Activated naive CD8-positive, alpha-beta T cell treated with anti-CD3 and anti-CD28 coated beads, Interleukin-2, amount 50 U/mL, for 24 hours (primary cell): ENCODE measurements around the gene CARNS1.
"Not testable (repeated sequence)": the region's sequence is repeated elsewhere in the genome, so short reads cannot be mapped to it uniquely, and the experiment has no call there.

Experiments
- ATAC-seq: fragments of 150-1000 bp; cut with Tn5 transposase; one replicate; pipeline ENCODE4 v1.10.0; 2021
- DNase-seq: peaks from one replicate; pipeline ENCODE4 v3.0.0; 2021
- H3K27ac Mint-ChIP-seq: one replicate; pipeline ENCODE4 v1.8.0; 2021; ENCODE audit warnings: mild to moderate bottlenecking, mixed read lengths
- H3K27me3 Mint-ChIP-seq: one replicate; pipeline ENCODE4 v1.8.0; 2021; ENCODE audit warnings: mixed read lengths
- H3K36me3 Mint-ChIP-seq: one replicate; pipeline ENCODE4 v1.8.0; 2021; ENCODE audit warnings: low read depth, mixed read lengths
- H3K4me1 Mint-ChIP-seq: one replicate; pipeline ENCODE4 v1.8.0; 2021; ENCODE audit warnings: mixed read lengths
- H3K4me3 Mint-ChIP-seq: one replicate; pipeline ENCODE4 v1.8.0; 2021; ENCODE audit warnings: mild to moderate bottlenecking, moderate library complexity, mixed read lengths
- H3K9me3 Mint-ChIP-seq: one replicate; pipeline ENCODE4 v1.8.0; 2021; ENCODE audit warnings: mixed read lengths

The CARNS1 gene

GRCh38 chr11:67398661-67399563, 16.6 kb upstream of the CARNS1 start:
- H3K9me3 Mint-ChIP-seq, result no peaks in the 10 kb centered on the region
- peaks cover 30% of the 10 kb centered on the region for H3K36me3 Mint-ChIP-seq
- no peak for ATAC-seq
- H3K4me1 Mint-ChIP-seq, result peaks cover 44% of the 10 kb centered on the region
- peak overlapping the region; percentile 4 for H3K4me3 Mint-ChIP-seq
- peak overlapping the region; percentile 42 for H3K27ac Mint-ChIP-seq
- no peaks in the 10 kb centered on the region for H3K27me3 Mint-ChIP-seq
- DNase-seq, result no peak

GRCh38 chr11:67400251-67400941, 15.1 kb upstream of the CARNS1 start:
- Mint-ChIP-seq H3K27ac (peak overlapping the region; percentile 75), H3K9me3 (no peaks in the 10 kb centered on the region), H3K36me3 (peaks cover 30% of the 10 kb centered on the region), H3K4me3 (peak overlapping the region; percentile 88), H3K4me1 (peaks cover 50% of the 10 kb centered on the region), H3K27me3 (no peaks in the 10 kb centered on the region)
- DNase-seq (no peak), ATAC-seq (no peak)

DNA sequence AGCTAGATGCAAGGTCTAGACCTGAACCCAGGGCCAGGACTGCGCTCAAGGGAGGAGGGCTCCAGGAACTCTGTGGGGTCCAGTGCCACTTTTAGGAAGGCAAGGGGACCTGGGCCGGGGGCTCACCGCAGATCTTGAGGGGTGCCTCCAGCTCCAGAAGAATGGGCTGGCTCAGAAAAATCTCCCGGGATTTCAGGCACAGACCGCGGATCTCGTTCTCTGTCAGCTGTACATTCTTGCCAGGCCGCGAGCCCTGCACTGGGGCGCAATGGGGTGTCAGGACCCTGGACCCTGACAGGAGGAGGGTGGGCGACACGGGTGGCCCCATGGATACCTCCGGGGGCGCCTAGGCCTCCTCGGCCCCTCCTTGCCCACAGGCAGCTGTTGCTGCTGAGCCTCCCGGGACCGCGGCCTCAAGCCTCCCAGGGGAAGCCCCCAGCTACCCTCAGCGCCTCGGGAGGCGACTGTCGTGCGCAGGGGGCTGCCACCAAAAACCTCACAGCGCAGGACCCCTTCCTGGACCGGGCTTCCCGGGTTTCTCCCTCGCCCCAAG, 14.5 kb upstream of the CARNS1 start:
- DNase-seq, result peak; percentile 40
- no peaks in the 10 kb centered on the region for H3K27me3 Mint-ChIP-seq
- H3K36me3 Mint-ChIP-seq, result peaks cover 31% of the 10 kb centered on the region
- no peaks in the 10 kb centered on the region for H3K9me3 Mint-ChIP-seq
- peak; percentile 7 for ATAC-seq
- peak overlapping the region; percentile 75 for H3K27ac Mint-ChIP-seq
- peaks cover 55% of the 10 kb centered on the region for H3K4me1 Mint-ChIP-seq
- H3K4me3 Mint-ChIP-seq, result peak overlapping the region; percentile 88

GRCh38 chr11:67401495-67402191, 13.8 kb upstream of the CARNS1 start, which contains the start of gene PPP1CA:
TSS of gene PPP1CA (minus strand) at chr11:67401858. CDS start at chr11:67401782, 76 bp downstream.
- Mint-ChIP-seq H3K27ac (peak within 1 kb of the TSS; percentile 87), H3K36me3 (peaks cover 32% of the 10 kb centered on the region), H3K4me3 (peak within 1 kb of the TSS; percentile 88), H3K4me1 (peaks cover 61% of the 10 kb centered on the region), H3K27me3 (no peaks in the 10 kb centered on the region), H3K9me3 (no peaks in the 10 kb centered on the region)
- peak; percentile 64 for ATAC-seq
- DNase-seq, result peak; percentile 92

DNA sequence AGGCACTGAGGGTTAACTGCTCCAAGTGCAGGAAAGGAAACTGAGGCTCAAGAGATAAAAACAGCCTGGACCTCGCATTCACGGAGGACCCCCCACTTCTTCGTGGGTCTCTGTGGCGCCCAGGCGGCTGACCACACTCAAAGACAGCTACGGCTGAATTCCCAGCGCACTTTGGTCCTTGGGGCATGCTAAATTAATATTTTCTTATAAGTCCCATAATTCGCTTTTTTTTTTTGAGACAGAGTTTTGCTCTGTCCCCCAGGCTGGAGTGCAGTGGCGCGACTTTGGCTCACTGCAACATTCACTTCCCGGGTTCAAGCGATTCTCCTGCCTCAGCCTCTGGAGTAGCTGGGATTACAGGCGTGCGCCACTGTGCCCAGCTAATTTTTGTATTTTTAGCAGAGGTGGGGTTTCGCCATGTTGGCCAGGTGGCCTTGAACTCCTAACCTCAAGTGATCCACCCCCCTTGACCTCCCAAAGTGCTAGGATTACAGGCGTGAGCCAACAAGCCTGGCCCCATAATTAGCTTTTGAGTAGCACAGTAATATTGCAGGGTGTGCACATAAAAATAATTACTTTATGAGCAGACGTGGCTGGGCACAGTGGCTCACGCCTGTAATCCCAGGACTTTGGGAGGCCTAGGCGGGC, 13.2 kb upstream of the CARNS1 start:
- Mint-ChIP-seq H3K36me3 (peaks cover 35% of the 10 kb centered on the region), H3K4me3 (peak overlapping the region; percentile 88), H3K4me1 (peaks cover 63% of the 10 kb centered on the region), H3K27ac (peak overlapping the region; percentile 87)
- H3K27me3 Mint-ChIP-seq, DNase-seq, H3K9me3 Mint-ChIP-seq, ATAC-seq: not testable (repeated sequence)

DNA sequence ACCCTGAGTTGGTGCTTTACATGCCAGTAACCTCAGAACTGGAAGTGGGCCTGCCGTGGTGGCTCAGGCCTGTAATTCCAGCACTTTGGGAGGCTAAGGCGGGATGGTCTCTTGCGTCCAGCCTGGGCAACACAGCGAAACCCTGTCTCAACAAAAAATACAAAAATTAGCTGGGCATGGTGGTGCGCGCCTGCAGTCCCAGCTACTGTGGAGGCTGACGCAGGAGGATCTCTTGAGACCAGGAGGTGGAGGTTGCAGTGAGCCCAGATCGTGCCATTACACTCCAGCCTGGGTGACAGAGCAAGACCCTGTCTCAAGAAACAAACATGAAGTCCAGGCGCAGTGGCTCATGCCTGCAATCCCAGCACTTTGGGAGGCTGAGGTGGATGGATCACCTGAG, 12.4 kb upstream of the CARNS1 start:
- H3K9me3 Mint-ChIP-seq, DNase-seq, ATAC-seq, H3K27me3 Mint-ChIP-seq: not testable (repeated sequence)
- peaks cover 65% of the 10 kb centered on the region for H3K4me1 Mint-ChIP-seq
- H3K36me3 Mint-ChIP-seq, result peaks cover 32% of the 10 kb centered on the region
- H3K4me3 Mint-ChIP-seq, result peak overlapping the region; percentile 88
- peak overlapping the region; percentile 87 for H3K27ac Mint-ChIP-seq

DNA sequence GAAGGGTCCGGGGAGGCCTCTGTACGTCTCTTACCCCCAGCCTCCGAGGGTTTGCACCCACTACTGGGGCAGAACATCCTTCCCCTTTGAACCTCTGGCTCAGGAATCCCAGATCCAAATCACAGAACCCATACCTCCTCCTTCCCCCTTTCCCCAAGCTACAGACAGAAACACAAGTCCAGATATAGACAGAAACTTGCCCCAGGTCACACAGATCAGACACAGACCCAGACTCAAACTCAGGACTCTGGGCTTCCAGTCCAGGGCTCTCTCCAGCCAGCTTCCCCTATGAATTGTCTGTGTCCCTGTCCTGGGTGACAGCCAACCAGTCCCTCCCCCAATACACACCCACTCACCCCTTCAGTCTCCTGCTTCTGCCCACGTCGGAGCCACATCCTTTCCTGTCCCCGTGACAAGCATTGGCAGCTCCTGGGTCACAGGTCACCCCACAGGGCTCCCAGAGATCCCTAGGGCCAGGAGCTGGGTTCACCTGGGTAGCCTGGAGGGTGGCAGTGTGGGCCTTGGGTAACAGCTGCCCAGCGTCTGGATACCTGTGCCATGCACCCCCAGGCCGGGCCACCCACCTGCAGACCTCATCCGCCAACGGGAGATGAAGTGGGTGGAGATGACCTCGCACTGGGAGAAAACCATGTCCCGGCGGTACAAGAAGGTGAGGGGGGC, 10.8 kb upstream of the CARNS1 start:
- Mint-ChIP-seq H3K9me3 (no peaks in the 10 kb centered on the region), H3K27ac (peak overlapping the region; percentile 87), H3K4me3 (peak overlapping the region; percentile 88), H3K27me3 (no peaks in the 10 kb centered on the region), H3K36me3 (peaks cover 27% of the 10 kb centered on the region), H3K4me1 (peaks cover 67% of the 10 kb centered on the region)
- ATAC-seq (no peak), DNase-seq (peak; percentile 63)

GRCh38 chr11:67405196-67405567, 10.3 kb upstream of the CARNS1 start:
- peaks cover 27% of the 10 kb centered on the region for H3K36me3 Mint-ChIP-seq
- H3K27ac Mint-ChIP-seq, result peak overlapping the region; percentile 87
- no peaks in the 10 kb centered on the region for H3K9me3 Mint-ChIP-seq
- no peaks in the 10 kb centered on the region for H3K27me3 Mint-ChIP-seq
- H3K4me3 Mint-ChIP-seq, result peak overlapping the region; percentile 88
- peak; percentile 46 for DNase-seq
- ATAC-seq, result no peak
- peaks cover 68% of the 10 kb centered on the region for H3K4me1 Mint-ChIP-seq

DNA sequence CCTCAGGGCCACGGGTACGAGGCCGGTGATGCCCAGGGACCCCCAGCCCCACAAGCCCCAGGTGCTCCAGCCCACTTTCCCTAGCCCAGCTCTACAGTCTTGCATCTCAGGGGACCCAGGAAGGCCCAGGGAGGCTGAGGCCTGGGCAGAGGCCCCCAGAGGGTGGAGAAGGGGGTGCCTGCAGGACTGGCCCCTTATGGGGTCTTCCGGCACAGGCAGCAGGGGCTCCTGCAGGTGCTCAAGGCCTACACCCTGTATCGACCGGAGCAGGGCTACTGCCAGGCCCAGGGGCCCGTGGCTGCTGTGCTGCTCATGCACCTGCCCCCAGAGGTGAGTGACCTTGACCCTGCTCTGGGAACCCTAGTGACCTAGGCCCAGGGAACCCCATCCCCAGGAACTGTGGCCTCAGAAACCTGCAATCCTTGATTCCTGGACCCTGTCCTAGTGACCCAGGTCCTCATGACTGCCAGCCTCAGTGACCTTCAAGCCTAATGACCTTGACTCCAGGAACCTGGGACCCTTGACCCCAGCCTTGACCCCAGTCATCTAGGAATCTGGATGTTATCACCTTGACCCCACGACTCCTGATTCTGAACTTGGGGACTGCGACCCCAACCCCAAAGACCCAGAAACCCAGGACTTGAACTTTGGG, 9.7 kb upstream of the CARNS1 start:
- Mint-ChIP-seq H3K27ac (peak overlapping the region; percentile 87), H3K4me1 (peaks cover 69% of the 10 kb centered on the region), H3K9me3 (no peaks in the 10 kb centered on the region), H3K36me3 (peaks cover 22% of the 10 kb centered on the region), H3K27me3 (no peaks in the 10 kb centered on the region), H3K4me3 (peak overlapping the region; percentile 88)
- ATAC-seq (no peak), DNase-seq (no peak)

DNA sequence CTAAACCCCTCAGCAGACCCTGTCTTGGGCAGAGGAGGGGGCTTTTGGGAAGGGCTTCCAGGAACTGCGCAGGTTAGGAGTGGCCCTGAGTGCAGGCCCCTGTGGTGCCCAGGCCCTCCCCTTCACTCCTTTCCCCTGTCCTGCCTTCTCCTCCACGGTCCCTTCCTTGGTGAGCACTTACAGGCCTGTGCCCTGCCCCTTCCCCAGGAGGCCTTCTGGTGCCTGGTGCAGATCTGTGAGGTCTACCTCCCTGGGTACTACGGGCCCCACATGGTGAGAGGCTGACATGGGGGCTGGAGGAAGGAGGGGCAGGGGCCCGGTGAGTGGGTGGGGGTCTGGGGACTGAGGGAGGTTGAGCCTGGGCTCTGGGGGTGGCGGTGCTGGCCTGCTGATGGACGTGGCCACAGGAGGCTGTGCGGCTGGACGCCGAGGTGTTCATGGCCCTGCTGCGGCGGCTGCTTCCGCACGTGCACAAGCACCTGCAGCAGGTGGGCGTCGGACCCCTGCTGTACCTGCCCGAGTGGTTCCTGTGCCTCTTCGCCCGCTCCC, 9.0 kb upstream of the CARNS1 start:
- H3K4me1 Mint-ChIP-seq, result peaks cover 76% of the 10 kb centered on the region
- DNase-seq, result peak; percentile 20
- H3K9me3 Mint-ChIP-seq, result no peaks in the 10 kb centered on the region
- ATAC-seq, result no peak
- peak overlapping the region; percentile 88 for H3K4me3 Mint-ChIP-seq
- peak overlapping the region; percentile 87 for H3K27ac Mint-ChIP-seq
- H3K36me3 Mint-ChIP-seq, result peaks cover 22% of the 10 kb centered on the region
- no peaks in the 10 kb centered on the region for H3K27me3 Mint-ChIP-seq

GRCh38 chr11:67406969-67407687, 8.3 kb upstream of the CARNS1 start:
- H3K4me3 Mint-ChIP-seq, result peak overlapping the region; percentile 88
- H3K27me3 Mint-ChIP-seq, result no peaks in the 10 kb centered on the region
- DNase-seq (no peak), ATAC-seq (no peak)
- H3K36me3 Mint-ChIP-seq, result peaks cover 22% of the 10 kb centered on the region
- peak overlapping the region; percentile 87 for H3K27ac Mint-ChIP-seq
- H3K4me1 Mint-ChIP-seq, result peaks cover 80% of the 10 kb centered on the region
- H3K9me3 Mint-ChIP-seq, result no peaks in the 10 kb centered on the region

GRCh38 chr11:67407688-67408163, 7.8 kb upstream of the CARNS1 start:
- H3K36me3 Mint-ChIP-seq, result peaks cover 22% of the 10 kb centered on the region
- H3K27ac Mint-ChIP-seq, result peak overlapping the region; percentile 87
- no peaks in the 10 kb centered on the region for H3K27me3 Mint-ChIP-seq
- no peaks in the 10 kb centered on the region for H3K9me3 Mint-ChIP-seq
- H3K4me3 Mint-ChIP-seq, result peak overlapping the region; percentile 88
- DNase-seq (no peak), ATAC-seq (no peak)
- H3K4me1 Mint-ChIP-seq, result peaks cover 84% of the 10 kb centered on the region
